ENCODE results near the gene R3HDM4.

R3HDM4 gene

DNA sequence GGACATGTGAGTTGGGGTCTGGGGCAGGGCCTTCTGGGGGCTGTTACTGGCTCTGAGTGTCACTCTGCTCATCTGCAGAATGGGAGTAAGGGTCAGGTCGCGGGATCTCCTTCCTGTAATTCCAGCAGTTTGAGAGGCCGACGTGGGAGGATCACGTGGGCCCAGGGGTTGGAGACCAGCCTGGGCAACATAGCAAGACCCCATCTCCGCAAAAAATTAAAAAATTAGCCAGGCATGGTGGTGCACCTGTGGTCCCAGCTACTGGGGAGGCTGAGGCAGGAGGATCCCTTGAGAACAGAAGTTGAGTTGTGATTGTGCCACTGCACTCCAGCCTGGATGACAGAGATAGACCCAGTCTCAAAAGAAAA is 16.9 kb upstream of the R3HDM4 start:
- DNase-seq (ENCODE audit: low spot score in 2 of 2) (no peak), ATAC-seq (ENCODE audit: low read depth) (no peak)
- Mint-ChIP-seq H3K4me3 (no peak overlapping the region), H3K27me3 (no peaks in the 10 kb centered on the region), H3K27ac (no peak overlapping the region), H3K4me1 (peaks cover 9% of the 10 kb centered on the region), H3K36me3 (no peaks in the 10 kb centered on the region), H3K9me3 (no peaks in the 10 kb centered on the region)

DNA sequence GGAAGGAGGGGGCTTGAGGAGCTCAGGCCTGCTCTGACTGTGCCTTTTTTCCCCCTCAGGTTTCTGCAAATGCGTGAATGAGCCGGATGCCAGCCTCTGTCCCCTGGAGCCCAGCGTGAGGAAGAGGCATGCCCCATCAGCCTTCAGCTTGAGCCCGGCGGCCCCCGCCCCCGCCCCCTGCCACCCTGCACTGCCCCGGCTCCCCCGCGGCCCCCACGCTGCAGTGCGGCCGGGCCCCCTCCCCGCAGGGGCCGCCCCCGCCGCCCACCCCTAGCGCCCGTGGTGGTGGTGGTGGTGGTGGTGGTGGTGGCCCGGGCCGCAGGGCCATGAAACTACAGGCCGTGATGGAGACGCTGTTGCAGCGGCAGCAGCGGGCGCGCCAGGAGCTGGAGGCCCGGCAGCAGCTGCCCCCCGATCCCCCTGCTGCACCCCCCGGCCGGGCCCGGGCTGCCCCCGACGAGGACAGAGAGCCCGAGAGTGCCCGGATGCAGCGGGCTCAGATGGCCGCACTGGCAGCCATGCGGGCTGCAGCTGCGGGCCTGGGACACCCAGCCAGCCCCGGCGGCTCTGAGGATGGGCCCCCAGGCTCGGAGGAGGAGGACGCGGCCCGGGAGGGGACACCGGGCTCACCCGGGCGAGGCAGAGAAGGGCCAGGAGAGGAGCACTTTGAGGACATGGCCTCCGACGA is 16.3 kb upstream of the R3HDM4 start:
- H3K27me3 Mint-ChIP-seq = no peaks in the 10 kb centered on the region
- ATAC-seq (ENCODE audit: low read depth) (no peak), DNase-seq (ENCODE audit: low spot score in 2 of 2) (no peak)
- no peak overlapping the region for H3K27ac Mint-ChIP-seq
- peaks cover 11% of the 10 kb centered on the region for H3K4me1 Mint-ChIP-seq
- H3K9me3 Mint-ChIP-seq = no peaks in the 10 kb centered on the region
- H3K36me3 Mint-ChIP-seq = no peaks in the 10 kb centered on the region
- no peak overlapping the region for H3K4me3 Mint-ChIP-seq

DNA sequence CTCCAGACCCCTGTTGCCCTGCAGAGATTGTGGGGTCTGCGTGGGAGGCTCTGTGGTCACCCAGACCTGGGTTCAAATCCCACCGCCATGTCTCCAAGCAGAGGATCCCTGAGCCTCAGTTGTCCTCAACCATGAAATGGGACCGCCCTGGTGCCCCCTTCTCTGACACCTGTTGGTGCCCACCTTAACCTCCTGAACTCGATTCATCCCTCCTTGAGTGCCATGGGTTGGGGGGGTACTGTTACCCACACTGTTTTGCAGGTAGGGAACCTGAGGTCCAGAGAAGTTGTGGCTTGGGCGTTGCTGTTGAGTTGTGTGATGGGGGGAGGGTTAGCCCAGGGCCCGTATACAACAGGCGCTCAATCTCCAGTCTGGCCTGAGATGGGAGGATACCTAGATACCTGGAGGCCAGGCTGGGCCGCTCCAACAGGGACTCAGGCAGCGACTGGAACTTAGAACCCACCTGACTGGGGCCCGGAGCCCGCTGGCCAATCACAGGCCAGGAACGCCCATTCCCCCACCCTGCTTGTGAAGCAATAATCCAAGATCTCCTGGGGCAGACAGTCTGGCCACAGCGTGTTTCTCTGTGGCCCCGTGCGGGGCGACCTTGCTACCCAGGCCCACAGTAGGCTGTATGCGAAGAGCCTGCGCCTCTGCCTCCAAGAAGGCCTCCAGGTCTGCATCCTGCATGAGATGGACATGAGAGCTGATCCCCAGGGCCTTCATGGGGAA is 15.6 kb upstream of the R3HDM4 start:
- H3K27ac Mint-ChIP-seq = peak overlapping the region; percentile 41
- no peaks in the 10 kb centered on the region for H3K36me3 Mint-ChIP-seq
- no peak for DNase-seq (ENCODE audit: low spot score in 2 of 2)
- H3K4me3 Mint-ChIP-seq = peak overlapping the region; percentile 11
- peaks cover 11% of the 10 kb centered on the region for H3K4me1 Mint-ChIP-seq
- no peaks in the 10 kb centered on the region for H3K9me3 Mint-ChIP-seq
- no peaks in the 10 kb centered on the region for H3K27me3 Mint-ChIP-seq
- no peak for ATAC-seq (ENCODE audit: low read depth)

DNA sequence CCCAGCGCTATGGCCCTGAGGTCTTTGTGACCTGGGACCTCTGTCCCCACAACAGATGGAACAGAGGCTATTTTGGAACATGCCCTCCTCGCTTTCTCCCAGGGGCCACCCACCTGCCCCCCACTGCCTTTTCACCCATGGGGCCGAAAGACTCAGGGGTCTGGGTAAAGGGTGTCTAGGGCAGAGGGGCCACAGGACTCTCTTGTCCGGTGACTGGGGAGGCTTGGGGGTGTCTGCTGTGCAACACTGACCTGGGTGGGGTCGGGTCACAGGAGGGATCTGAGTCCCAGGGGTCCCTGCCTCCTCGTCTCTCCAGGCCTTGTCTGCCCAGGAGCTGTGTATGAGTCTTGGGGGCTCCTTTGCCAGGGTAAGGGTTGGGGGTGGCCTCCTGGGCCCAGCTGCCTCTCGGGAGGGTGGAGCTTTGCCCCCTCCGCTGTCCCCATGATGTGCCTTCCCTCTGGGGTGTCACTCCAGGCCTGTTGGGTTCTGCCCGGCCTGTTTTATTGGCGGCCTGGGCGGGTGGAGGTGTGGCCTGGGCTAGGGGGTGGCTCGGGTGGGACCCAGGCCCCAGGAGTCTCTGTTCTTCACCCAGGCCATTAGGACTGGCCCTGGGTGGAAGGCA is 14.9 kb upstream of the R3HDM4 start:
- ATAC-seq (ENCODE audit: low read depth) = no peak
- Mint-ChIP-seq H3K27me3 (no peaks in the 10 kb centered on the region), H3K27ac (peak overlapping the region; percentile 41)

DNA sequence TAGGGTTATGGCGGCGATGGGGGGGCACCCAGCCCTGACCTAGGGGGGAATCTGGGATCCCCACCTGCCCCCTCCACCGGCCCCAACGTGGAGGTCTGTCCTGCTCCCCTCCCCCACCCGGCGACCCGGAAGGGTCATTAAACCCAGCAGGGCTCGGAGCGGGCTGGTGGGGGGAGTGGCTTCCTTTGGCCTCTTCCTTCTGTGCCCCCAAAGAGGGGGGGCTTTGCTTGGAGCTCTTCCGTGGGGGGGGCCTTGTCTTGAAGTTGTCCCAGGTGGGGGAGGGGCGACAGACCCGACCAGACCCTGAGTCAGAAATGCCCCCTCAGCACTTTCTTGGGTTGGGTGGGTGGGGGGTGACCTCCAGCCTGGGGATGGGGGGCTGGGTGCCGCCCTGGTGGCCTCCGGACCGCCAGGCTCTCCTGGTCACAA is 14.3 kb upstream of the R3HDM4 start:
- peak overlapping the region; percentile 41 for H3K27ac Mint-ChIP-seq

More for the DNA sequence above, 14.9 kb upstream of the R3HDM4 start:
- DNase-seq (ENCODE audit: low spot score in 2 of 2) = no peak
- Mint-ChIP-seq H3K9me3 (no peaks in the 10 kb centered on the region), H3K4me1 (peaks cover 8% of the 10 kb centered on the region), H3K36me3 (no peaks in the 10 kb centered on the region), H3K4me3 (peak overlapping the region; percentile 46)

DNA sequence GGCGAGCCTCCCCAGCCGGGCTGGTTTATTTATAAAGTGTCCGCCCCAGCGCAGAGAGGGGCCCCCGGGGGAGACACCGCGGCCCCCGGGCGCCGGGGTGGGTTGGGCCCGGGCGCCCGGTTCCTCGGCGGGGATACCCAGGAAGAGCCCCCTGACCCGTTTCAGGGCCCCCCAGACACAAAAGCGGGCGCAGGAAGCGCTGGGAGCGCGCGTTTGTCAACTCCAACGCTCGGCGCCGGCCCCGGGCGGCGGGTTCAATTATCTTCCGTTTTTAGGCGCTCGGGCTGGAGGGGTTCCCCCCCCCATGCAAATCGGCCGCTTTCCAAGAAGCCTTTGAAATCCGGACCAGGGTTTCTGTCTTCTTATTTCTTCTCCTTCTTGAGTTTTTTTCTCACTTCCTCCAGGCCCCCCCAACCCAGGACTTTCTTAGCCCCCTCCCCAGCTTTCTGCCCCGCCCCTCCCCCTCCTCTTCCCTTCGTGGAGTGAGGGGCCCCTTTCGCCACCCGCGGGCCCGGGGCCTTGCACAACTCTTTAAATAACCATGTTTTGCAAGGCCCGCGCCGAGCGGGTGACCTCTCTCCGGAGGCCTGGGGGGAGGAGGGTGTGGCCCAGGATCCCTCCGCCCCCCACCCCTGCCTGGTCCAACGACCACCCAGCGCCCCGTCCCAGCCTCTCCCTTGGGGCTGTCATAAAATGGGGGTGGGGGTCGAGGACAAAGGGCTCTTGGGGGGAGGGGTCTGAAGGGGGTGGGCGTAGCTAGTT is 13.8 kb upstream of the R3HDM4 start:
- ATAC-seq (ENCODE audit: low read depth) (peak; percentile 34), DNase-seq (ENCODE audit: low spot score in 2 of 2) (peak; percentile 56 to 61)
- H3K4me1 Mint-ChIP-seq = peaks cover 2% of the 10 kb centered on the region
- H3K36me3 Mint-ChIP-seq = no peaks in the 10 kb centered on the region
- H3K27me3 Mint-ChIP-seq = no peaks in the 10 kb centered on the region
- peak overlapping the region; percentile 74 for H3K27ac Mint-ChIP-seq
- no peaks in the 10 kb centered on the region for H3K9me3 Mint-ChIP-seq
- H3K4me3 Mint-ChIP-seq = peak overlapping the region; percentile 91

More for the DNA sequence above, 14.3 kb upstream of the R3HDM4 start:
- ATAC-seq (ENCODE audit: low read depth) = no peak
- H3K4me1 Mint-ChIP-seq = peaks cover 5% of the 10 kb centered on the region
- H3K9me3 Mint-ChIP-seq = no peaks in the 10 kb centered on the region
- no peaks in the 10 kb centered on the region for H3K27me3 Mint-ChIP-seq
- no peaks in the 10 kb centered on the region for H3K36me3 Mint-ChIP-seq
- peak overlapping the region; percentile 46 for H3K4me3 Mint-ChIP-seq
- DNase-seq (ENCODE audit: low spot score in 2 of 2) = no peak

DNA sequence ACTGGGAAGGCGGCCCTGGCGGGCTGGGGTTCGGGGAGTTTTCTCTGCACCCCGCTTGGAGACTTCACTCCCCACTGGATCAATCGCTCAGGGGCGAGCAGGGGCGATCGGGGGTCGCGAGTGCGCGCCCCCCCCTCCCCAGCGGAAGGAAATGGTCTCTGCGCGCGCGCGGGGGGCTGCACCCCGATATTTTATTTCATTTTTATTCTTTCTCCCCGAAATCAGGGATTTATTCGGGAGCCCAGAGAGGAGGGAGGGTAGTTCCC is 13.2 kb upstream of the R3HDM4 start:
- no peak for ATAC-seq (ENCODE audit: low read depth)
- H3K9me3 Mint-ChIP-seq = no peaks in the 10 kb centered on the region
- no peaks in the 10 kb centered on the region for H3K27me3 Mint-ChIP-seq
- H3K4me3 Mint-ChIP-seq = peak overlapping the region; percentile 91
- no peak for DNase-seq (ENCODE audit: low spot score in 2 of 2)
- no peaks in the 10 kb centered on the region for H3K36me3 Mint-ChIP-seq
- peaks cover 5% of the 10 kb centered on the region for H3K4me1 Mint-ChIP-seq
- H3K27ac Mint-ChIP-seq = peak overlapping the region; percentile 74

DNA sequence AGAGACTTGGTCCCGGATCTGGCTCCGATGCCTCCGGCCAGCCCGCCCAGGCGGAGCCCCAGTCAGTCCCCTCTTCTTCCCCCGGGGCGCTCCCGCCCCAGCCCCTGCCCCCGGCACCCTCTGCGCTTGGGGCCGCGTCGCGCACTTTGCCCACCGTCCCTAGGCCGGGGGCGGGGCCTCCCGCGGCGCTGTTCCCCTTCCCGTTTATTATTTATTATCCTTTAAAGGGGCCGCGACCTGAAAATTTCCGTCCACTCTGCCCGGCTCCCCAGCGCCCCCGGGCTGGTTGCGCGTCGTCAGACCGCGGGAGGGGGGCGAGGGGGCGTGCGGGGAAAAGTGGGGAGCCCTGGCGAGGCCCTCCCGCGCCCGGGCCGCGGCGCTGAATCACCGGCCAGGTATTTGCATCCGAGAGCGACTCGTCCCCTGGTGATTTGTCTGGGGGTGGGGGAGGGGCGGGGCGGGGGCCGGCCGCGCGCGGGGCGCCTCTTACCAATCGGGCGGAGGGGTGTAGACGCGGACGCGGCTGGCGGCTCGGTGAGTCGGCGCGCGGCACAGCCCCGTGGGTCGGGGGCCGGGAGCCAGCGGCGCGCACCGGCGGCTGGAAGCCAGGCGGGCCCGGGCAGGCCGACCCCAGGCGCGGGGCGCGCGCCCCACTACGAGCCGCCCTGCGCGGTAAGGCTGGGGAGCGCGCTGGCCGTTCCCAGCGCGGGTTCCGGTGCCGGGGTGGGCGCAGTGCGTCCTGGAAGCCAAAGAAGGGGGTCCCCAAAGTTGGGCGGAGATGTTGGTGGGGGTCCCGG is 12.7 kb upstream of the R3HDM4 start, which contains the start of gene ARID3A:
Gene ARID3A, plus strand, starts transcription at position 510 of the 797 bp plus-strand sequence. CDS start 3,494 bp downstream, outside the sequence.
- peak; percentile 77 to 91 for DNase-seq (ENCODE audit: low spot score in 2 of 2)
- ATAC-seq (ENCODE audit: low read depth) = peak; percentile 69
- H3K36me3 Mint-ChIP-seq = no peaks in the 10 kb centered on the region
- peak within 1 kb of the TSS; percentile 91 for H3K4me3 Mint-ChIP-seq
- H3K4me1 Mint-ChIP-seq = peaks cover 8% of the 10 kb centered on the region
- peak within 1 kb of the TSS; percentile 87 for H3K27ac Mint-ChIP-seq
- H3K27me3 Mint-ChIP-seq = no peaks in the 10 kb centered on the region
- H3K9me3 Mint-ChIP-seq = no peaks in the 10 kb centered on the region

DNA sequence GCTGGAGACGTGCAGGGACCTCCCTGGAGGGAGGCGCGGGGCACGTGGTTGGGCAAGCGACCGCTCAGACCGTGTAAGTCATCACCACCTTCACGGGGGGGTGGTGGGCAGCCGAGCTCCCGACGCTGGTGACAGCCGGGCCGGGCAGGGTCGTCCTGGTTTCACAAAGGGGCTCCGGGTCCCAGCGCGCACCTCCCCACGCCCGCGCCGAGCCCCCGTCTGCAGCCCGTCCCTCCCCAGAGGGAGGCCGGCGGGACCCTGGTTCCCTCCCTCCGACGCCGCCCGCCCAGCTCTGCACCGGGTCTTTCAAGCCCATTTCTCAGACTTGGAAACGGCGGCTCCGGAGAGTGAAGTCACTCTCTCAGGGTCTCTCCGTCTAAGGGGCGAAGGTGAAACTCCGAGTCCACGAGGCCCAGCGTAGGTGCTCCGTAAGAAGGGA is 12.1 kb upstream of the R3HDM4 start:
- H3K4me1 Mint-ChIP-seq = peaks cover 9% of the 10 kb centered on the region
- H3K4me3 Mint-ChIP-seq = peak overlapping the region; percentile 91
- DNase-seq (ENCODE audit: low spot score in 2 of 2) (peak in 1 of 2 donors; percentile 46), ATAC-seq (ENCODE audit: low read depth) (peak; percentile 50)
- peak overlapping the region; percentile 87 for H3K27ac Mint-ChIP-seq
- no peaks in the 10 kb centered on the region for H3K36me3 Mint-ChIP-seq
- H3K9me3 Mint-ChIP-seq = no peaks in the 10 kb centered on the region
- no peaks in the 10 kb centered on the region for H3K27me3 Mint-ChIP-seq

DNA sequence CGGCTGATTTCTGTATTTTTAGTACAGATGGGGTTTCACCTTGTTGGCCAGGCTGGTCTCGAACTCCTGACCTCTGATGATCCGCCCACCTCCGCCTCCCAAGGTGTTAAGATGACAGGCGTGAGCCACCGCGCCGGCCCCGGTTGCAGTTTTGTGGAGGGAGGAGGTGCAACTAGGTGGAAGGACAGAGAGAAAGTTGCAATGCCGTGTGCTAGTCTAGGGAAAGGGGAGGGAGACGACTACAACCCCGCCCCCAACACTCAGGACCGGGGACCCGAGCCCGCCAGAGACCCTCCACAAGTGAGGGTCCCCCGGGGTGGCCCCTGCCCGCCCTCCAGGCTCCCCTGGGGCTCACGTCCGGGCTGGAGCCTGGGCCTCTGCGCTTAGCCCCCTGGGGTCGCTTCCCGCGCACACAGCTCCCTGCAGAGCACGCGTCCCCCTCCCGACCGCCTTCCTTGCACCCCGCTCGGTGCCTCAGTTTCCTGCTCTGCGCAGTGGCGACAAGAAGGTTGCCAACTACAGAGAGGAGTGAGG is 11.6 kb upstream of the R3HDM4 start:
- Mint-ChIP-seq H3K9me3 (no peaks in the 10 kb centered on the region), H3K27ac (peak overlapping the region; percentile 87), H3K27me3 (no peaks in the 10 kb centered on the region), H3K36me3 (no peaks in the 10 kb centered on the region), H3K4me3 (peak overlapping the region; percentile 91), H3K4me1 (peaks cover 9% of the 10 kb centered on the region)
- no peak for DNase-seq (ENCODE audit: low spot score in 2 of 2)
- no peak for ATAC-seq (ENCODE audit: low read depth)

DNA sequence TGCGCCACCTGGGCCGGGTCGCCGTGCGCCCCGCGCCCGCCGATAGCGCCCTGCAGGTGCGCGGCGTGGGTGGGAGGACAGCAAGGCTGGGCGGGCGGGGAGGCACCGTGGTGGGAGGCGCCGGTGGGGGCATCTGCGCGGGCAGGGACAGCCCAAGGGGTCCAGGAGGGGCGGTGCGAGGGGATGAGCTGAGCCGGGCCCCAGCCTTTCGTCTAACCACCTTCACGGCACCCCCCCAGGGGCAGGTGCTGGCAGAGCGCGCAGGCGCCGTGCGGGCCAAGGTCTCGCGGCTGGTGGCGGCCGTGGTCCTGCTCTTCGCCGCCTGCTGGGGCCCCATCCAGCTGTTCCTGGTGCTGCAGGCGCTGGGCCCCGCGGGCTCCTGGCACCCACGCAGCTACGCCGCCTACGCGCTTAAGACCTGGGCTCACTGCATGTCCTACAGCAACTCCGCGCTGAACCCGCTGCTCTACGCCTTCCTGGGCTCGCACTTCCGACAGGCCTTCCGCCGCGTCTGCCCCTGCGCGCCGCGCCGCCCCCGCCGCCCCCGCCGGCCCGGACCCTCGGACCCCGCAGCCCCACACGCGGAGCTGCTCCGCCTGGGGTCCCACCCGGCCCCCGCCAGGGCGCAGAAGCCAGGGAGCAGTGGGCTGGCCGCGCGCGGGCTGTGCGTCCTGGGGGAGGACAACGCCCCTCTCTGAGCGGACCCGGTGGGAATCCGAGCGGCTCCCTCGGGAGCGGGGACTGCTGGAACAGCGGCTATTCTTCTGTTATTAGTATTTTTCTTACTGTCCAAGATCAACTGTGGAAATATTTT is 7.2 kb upstream of the R3HDM4 start:
- DNase-seq (ENCODE audit: low spot score in 2 of 2) (peak; percentile 79 to 83), ATAC-seq (ENCODE audit: low read depth) (peak; percentile 52)
- Mint-ChIP-seq H3K36me3 (no peaks in the 10 kb centered on the region), H3K27ac (peak overlapping the region; percentile 65), H3K27me3 (no peaks in the 10 kb centered on the region), H3K4me3 (peak overlapping the region; percentile 85), H3K9me3 (no peaks in the 10 kb centered on the region), H3K4me1 (peaks cover 18% of the 10 kb centered on the region)

DNA sequence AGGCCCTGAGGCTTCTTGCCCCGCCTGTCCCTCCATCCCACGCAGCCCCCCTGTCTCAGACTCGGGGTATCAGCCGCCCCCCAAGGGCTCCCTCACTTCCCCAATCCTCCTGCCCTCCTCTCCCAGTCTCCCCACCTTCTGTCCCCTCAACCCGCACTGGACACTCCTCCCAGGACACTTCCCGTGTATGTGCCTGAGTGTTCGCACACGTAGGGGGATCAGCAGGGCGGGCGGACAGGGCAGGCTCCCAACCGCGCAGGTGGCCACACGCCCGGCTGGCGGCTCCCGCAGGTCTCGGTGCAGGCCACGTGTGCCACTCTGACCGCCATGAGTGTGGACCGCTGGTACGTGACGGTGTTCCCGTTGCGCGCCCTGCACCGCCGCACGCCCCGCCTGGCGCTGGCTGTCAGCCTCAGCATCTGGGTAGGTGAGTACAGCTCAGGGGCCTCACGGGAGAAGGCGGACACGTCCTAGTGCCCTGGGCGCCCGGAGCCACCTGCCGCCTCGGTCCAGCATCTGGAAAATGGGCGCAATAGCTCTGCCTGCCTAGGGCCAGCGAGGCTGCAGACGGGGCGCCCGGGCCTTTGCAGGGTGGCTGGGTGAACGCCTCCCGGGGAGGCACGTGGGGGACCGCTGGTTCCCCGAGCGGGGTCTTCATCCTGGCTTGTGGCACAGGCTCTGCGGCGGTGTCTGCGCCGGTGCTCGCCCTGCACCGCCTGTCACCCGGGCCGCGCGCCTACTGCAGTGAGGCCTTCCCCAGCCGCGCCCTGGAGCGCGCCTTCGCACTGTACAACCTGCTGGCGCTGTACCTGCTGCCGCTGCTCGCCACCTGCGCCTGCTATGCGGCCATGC is 6.4 kb upstream of the R3HDM4 start:
- H3K27ac Mint-ChIP-seq = peak overlapping the region; percentile 55

More for the DNA sequence above, 6.4 kb upstream of the R3HDM4 start:
- ATAC-seq (ENCODE audit: low read depth) (peak; percentile 44), DNase-seq (ENCODE audit: low spot score in 2 of 2) (peak in 1 of 2 donors; percentile 67)
- no peaks in the 10 kb centered on the region for H3K27me3 Mint-ChIP-seq
- peaks cover 19% of the 10 kb centered on the region for H3K4me1 Mint-ChIP-seq
- no peaks in the 10 kb centered on the region for H3K9me3 Mint-ChIP-seq
- no peaks in the 10 kb centered on the region for H3K36me3 Mint-ChIP-seq
- H3K4me3 Mint-ChIP-seq = peak overlapping the region; percentile 77
